ENCODE results near the gene PCBP3. TPM values are rescaled to one million over a fixed set of nuclear protein-coding genes. Genes with fewer than 3 reads are reported as not detected.

The PCBP3 gene
- polyA plus RNA-seq, 1 experiment: 1.6 TPM

GRCh38 chr21:45857761-45858160 lies 214.2 kb downstream of the PCBP3 start:
- no peak for DNase-seq (ENCODE audit: low read depth, low spot score)
- ChIA-PET POLR2A (no interaction called here), CTCF (no interaction called here)
- H3K27me3 ChIP-seq (ENCODE audit: control insufficient read depth, insufficient read depth, low read length): no peaks in the 10 kb centered on the region
- H3K4me3 ChIP-seq (ENCODE audit: low read depth, low read length): no peak overlapping the region
- TF ChIP-seq, protein P1, sequence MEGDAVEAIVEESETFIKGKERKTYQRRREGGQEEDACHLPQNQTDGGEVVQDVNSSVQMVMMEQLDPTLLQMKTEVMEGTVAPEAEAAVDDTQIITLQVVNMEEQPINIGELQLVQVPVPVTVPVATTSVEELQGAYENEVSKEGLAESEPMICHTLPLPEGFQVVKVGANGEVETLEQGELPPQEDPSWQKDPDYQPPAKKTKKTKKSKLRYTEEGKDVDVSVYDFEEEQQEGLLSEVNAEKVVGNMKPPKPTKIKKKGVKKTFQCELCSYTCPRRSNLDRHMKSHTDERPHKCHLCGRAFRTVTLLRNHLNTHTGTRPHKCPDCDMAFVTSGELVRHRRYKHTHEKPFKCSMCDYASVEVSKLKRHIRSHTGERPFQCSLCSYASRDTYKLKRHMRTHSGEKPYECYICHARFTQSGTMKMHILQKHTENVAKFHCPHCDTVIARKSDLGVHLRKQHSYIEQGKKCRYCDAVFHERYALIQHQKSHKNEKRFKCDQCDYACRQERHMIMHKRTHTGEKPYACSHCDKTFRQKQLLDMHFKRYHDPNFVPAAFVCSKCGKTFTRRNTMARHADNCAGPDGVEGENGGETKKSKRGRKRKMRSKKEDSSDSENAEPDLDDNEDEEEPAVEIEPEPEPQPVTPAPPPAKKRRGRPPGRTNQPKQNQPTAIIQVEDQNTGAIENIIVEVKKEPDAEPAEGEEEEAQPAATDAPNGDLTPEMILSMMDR (IDR thresholded peaks at IDR 0.05; ENCODE audit: low read depth, low read length): no peak
- H3K9me3 ChIP-seq (ENCODE audit: control insufficient read depth, insufficient read depth, low read length): peaks cover 10% of the 10 kb centered on the region
- no peak overlapping the region for H3K27ac ChIP-seq (ENCODE audit: low read depth, low read length)

- POLR2A ChIA-PET: no interaction called here
- peaks cover 8% of the 10 kb centered on the region for H3K9me3 ChIP-seq (ENCODE audit: control insufficient read depth, insufficient read depth, low read length)
- TF ChIP-seq, protein P1 (IDR thresholded peaks at IDR 0.05; ENCODE audit: low read depth, low read length): no peak
- H3K27ac ChIP-seq (ENCODE audit: low read depth, low read length): no peak overlapping the region
- no peaks in the 10 kb centered on the region for H3K27me3 ChIP-seq (ENCODE audit: control insufficient read depth, insufficient read depth, low read length)
- no peak overlapping the region for H3K4me3 ChIP-seq (ENCODE audit: low read depth, low read length)
- no peak for DNase-seq (ENCODE audit: low read depth, low spot score)
- CTCF ChIA-PET: no interaction called here
These were observed 214.7 kb downstream of the PCBP3 start for GRCh38 chr21:45858180-45858579.

- DNase-seq (ENCODE audit: low read depth, low spot score): no peak
- ChIA-PET CTCF (no interaction called here), POLR2A (no interaction called here)
- Histone ChIP-seq H3K27ac (ENCODE audit: low read depth, low read length) (no peak overlapping the region), H3K4me3 (ENCODE audit: low read depth, low read length) (no peak overlapping the region), H3K27me3 (ENCODE audit: control insufficient read depth, insufficient read depth, low read length) (no peaks in the 10 kb centered on the region), H3K9me3 (ENCODE audit: control insufficient read depth, insufficient read depth, low read length) (peaks cover 14% of the 10 kb centered on the region)
- TF ChIP-seq, protein P1 (IDR thresholded peaks at IDR 0.05; ENCODE audit: low read depth, low read length): no peak
These were observed 215.7 kb downstream of the PCBP3 start for GRCh38 chr21:45859041-45859761.

DNA sequence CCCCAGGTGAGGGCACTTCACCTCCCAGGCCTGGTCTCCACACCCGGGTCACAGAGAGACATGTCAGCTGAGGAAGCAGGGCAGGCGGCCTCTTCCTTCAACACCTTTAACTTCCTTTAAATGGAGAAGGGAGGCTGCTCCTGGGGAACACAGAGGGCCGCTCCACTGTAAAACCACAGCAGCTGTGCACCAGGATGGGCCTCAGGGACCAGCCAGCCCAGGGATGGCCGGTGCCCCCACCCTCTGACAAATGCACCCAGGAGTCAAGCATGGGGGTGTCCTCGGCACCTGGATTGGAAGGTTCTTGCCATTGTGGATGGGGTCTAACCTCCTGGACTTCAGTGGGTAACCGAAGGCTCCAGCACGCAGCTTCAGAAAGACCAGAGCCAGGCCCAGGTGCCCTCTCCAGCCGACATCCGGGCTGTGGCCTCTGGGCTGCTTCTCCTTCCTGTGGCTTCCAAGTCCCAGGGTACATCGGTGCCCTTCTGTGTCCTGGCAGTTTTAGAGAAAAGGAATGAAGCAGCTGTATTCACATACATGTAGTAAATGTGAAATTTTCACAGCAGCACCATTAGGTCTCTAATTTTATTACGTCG lies 216.3 kb downstream of the PCBP3 start:
- no peak overlapping the region for H3K27ac ChIP-seq (ENCODE audit: low read depth, low read length)
- no peaks in the 10 kb centered on the region for H3K27me3 ChIP-seq (ENCODE audit: control insufficient read depth, insufficient read depth, low read length)
- TF ChIP-seq, protein P1 (IDR thresholded peaks at IDR 0.05; ENCODE audit: low read depth, low read length): no peak
- ChIA-PET CTCF (no interaction called here), POLR2A (no interaction called here)
- H3K9me3 ChIP-seq (ENCODE audit: control insufficient read depth, insufficient read depth, low read length): peaks cover 14% of the 10 kb centered on the region
- no peak for DNase-seq (ENCODE audit: low read depth, low spot score)
- H3K4me3 ChIP-seq (ENCODE audit: low read depth, low read length): no peak overlapping the region

DNA sequence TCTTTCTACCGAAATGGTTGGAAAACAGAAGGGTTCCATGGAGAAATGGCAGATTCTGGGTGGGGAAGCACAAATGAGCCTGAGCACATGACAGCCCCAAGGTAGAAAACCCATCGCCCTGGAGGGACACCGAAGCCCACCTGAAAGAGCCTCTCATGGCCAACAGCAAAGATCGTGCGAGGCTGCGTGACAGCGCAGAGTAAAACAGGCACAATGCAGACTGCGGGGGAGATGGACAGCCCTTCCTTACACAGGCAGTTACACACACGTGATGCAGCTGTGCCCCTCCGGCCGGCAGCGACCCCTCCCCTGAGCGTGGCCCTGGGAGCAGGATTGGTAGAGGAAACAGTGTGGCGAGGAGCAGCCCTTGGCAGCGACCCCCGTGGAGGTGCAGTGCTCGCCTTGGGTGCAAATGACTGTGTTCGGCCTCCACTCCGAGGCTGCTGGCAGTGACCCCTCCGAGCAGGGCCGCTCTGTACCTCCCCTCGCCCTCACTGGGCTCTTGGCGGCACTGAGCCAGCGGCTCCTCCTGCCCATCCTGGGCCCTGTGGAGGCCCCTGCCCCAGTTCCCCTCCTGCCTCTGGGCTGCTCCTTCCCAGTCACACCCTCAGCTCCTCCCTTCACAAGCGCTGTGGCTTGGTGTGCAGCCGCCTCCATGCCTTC lies 217.1 kb downstream of the PCBP3 start:
- no peak for DNase-seq (ENCODE audit: low read depth, low spot score)
- Histone ChIP-seq H3K4me3 (ENCODE audit: low read depth, low read length) (no peak overlapping the region), H3K9me3 (ENCODE audit: control insufficient read depth, insufficient read depth, low read length) (peaks cover 18% of the 10 kb centered on the region), H3K27me3 (ENCODE audit: control insufficient read depth, insufficient read depth, low read length) (no peaks in the 10 kb centered on the region), H3K27ac (ENCODE audit: low read depth, low read length) (no peak overlapping the region)
- POLR2A ChIA-PET: no interaction called here
- TF ChIP-seq, protein P1 (IDR thresholded peaks at IDR 0.05; ENCODE audit: low read depth, low read length): no peak
- CTCF ChIA-PET: no interaction called here
